Mesothelial cell of epicardium (in vitro differentiated cells): ENCODE results near the gene ASMTL. TPM values are rescaled to one million over a fixed set of nuclear protein-coding genes. Genes with fewer than 3 reads are reported as not detected.

ENCODE experiments used
- DNase-seq, 2 experiments: peaks; one replicate each; pipeline ENCODE4 v3.0.0; 2021; ENCODE audit warnings: low spot score in 2 of 2; ENCODE audit not compliant: unreplicated experiment in 2 of 2
- H3K27ac Mint-ChIP-seq: 2 replicates; pipeline ENCODE4 v1.8.0; 2021; ENCODE audit warnings: mixed read lengths
- H3K27me3 Mint-ChIP-seq: 2 replicates; pipeline ENCODE4 v1.8.0; 2021; ENCODE audit warnings: low read depth, mixed read lengths
- H3K36me3 Mint-ChIP-seq: 2 replicates; pipeline ENCODE4 v1.8.0; 2021; ENCODE audit warnings: mixed read lengths
- H3K4me1 Mint-ChIP-seq: 2 replicates; pipeline ENCODE4 v1.8.0; 2021; ENCODE audit warnings: mixed read lengths
- H3K4me3 Mint-ChIP-seq: 2 replicates; pipeline ENCODE4 v1.8.0; 2021; ENCODE audit warnings: mild to moderate bottlenecking, moderate library complexity, mixed read lengths
- H3K9me3 Mint-ChIP-seq: 2 replicates; pipeline ENCODE4 v1.8.0; 2021; ENCODE audit warnings: mixed read lengths
- total RNA-seq: library from RNA; stranded (reverse); gene quantifications from 3 replicates; pipeline ENCODE4 v1.2.1, GENCODE V29; 2021
- TF ChIP-seq, protein P1 (sequence below): fragments of 200-600 bp; sonication (generic); IDR thresholded peaks from one replicate; pipeline ENCODE4 v1.5.0; 2021; ENCODE audit warnings: antibody characterized with exemption; ENCODE audit not compliant: unreplicated experiment

ASMTL gene
- total RNA-seq, 1 donor from 2014 or later = 31.9 TPM

DNA sequence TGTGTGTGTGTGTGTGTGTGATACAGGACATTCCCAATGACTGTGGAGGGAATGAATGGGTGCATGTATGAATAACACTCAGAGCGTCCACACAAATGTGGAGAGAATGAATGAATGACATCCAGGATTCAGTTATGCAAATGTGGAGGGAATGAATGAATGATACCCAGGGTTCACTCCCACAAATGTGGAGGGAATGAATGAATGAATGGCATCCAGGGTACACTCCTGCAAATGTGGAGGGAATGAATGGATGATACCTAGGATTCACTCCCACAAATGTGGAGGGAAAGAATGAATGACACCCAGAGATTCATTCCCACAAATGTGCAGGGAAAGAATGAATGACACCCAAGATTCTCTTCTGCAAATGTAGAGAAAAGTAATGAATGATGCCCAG, 36.0 kb upstream of the ASMTL start:
- no peaks in the 10 kb centered on the region for H3K36me3 Mint-ChIP-seq
- H3K4me1 Mint-ChIP-seq = no peaks in the 10 kb centered on the region
- H3K27me3 Mint-ChIP-seq = no peaks in the 10 kb centered on the region
- H3K4me3 Mint-ChIP-seq = no peak overlapping the region
- H3K9me3 Mint-ChIP-seq = peaks cover 5% of the 10 kb centered on the region
- no peak for DNase-seq
- no peak overlapping the region for H3K27ac Mint-ChIP-seq
- TF ChIP-seq, protein P1, sequence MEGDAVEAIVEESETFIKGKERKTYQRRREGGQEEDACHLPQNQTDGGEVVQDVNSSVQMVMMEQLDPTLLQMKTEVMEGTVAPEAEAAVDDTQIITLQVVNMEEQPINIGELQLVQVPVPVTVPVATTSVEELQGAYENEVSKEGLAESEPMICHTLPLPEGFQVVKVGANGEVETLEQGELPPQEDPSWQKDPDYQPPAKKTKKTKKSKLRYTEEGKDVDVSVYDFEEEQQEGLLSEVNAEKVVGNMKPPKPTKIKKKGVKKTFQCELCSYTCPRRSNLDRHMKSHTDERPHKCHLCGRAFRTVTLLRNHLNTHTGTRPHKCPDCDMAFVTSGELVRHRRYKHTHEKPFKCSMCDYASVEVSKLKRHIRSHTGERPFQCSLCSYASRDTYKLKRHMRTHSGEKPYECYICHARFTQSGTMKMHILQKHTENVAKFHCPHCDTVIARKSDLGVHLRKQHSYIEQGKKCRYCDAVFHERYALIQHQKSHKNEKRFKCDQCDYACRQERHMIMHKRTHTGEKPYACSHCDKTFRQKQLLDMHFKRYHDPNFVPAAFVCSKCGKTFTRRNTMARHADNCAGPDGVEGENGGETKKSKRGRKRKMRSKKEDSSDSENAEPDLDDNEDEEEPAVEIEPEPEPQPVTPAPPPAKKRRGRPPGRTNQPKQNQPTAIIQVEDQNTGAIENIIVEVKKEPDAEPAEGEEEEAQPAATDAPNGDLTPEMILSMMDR = no peak

DNA sequence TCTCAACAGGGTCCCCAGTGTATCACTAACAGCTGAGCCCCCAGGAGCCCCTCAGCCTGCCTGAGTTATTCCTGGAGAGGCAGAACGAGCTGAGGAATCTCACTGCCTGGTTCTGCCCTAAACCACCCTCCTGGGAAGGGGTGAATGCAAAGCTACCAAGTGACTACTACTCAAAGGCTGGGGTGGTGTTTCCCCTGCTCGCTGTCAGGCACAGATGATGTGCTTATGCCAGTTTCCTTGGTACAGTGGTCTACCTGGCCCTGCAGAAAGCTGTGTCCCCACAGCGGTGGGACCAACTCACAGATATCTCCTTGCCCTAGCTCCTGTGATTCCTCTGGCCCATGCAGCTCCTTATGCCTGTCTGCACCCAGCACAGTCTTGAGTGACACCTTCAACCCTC, 35.4 kb upstream of the ASMTL start:
- peaks cover 5% of the 10 kb centered on the region for H3K9me3 Mint-ChIP-seq
- no peak for DNase-seq
- no peak overlapping the region for H3K27ac Mint-ChIP-seq
- no peak overlapping the region for H3K4me3 Mint-ChIP-seq
- no peaks in the 10 kb centered on the region for H3K4me1 Mint-ChIP-seq
- H3K27me3 Mint-ChIP-seq = no peaks in the 10 kb centered on the region
- TF ChIP-seq, protein P1 = no peak
- H3K36me3 Mint-ChIP-seq = no peaks in the 10 kb centered on the region

DNA sequence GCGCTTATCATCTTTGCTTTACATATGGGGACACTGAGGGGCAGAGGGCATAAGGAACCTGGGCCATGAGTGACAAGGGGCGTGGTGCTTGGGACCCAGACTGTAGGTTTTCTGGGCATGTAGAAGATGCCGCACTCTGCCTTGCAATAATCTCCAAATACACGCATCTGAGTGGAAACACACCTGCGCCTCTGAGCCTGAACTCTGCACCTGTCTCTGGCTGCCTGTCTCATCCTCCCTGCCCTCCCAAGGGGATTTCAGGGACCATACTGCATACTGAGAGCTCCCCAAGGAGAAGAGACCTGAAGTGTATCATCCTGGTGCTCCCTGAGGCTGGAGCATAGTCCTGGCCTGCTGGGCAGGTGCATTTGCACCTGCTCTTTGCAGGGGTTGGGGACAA, 34.7 kb upstream of the ASMTL start:
- H3K27me3 Mint-ChIP-seq = no peaks in the 10 kb centered on the region
- H3K27ac Mint-ChIP-seq = no peak overlapping the region
- H3K4me3 Mint-ChIP-seq = no peak overlapping the region
- DNase-seq = no peak
- H3K36me3 Mint-ChIP-seq = no peaks in the 10 kb centered on the region
- no peaks in the 10 kb centered on the region for H3K4me1 Mint-ChIP-seq
- peaks cover 5% of the 10 kb centered on the region for H3K9me3 Mint-ChIP-seq
- TF ChIP-seq, protein P1 = no peak

DNA sequence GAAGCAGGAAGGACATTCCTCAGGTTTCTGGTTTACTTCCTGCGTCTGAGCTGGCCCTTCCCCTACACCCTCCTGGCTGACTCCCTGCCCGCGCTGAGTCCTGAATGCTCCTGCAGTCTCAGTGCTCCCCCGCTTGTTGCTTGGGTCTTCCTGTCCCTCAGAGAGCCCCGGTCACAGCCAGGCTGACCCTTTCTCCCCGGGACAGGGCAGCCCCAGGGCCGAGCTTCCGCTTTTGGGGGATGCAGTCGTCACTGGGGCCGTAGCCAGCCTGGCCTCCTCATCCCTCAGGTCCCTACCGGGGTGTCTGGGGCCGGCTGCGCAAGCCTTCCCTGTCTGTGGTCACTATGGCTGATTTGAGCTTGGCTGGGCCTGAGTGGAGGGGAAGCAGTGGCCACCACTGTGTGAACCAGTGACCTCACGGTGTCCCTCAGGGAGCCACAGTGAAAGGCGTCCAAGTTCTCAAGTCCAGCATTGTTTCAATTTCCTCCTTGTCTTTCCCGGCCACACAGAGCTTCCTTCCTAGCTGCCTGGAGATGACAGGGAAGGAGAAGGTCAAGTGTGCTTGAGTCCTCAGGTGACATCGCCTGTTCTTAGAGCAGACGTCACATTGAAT, 34.1 kb upstream of the ASMTL start:
- Mint-ChIP-seq H3K27ac (no peak overlapping the region), H3K4me3 (no peak overlapping the region), H3K36me3 (no peaks in the 10 kb centered on the region), H3K9me3 (peaks cover 5% of the 10 kb centered on the region), H3K27me3 (no peaks in the 10 kb centered on the region), H3K4me1 (peaks cover 1% of the 10 kb centered on the region)
- TF ChIP-seq, protein P1 = no peak
- DNase-seq = no peak

DNA sequence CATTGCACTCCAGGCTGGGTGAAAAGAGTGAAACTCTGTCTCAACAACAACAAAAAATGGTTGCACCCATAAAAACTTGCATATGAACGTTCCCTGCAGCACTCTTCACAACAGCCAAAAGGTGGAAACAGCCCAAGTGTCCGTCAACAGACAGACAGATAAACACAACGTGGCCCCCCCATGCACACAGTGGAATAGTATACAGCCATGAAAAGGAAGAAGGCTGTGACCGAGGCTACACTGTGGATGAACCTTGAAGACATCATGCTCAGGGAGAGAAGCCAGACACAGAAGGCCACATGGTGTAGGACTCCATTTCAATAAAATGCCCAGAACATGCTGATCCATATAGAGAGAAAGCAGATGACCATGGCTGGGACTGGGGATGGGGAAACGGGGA, 33.5 kb upstream of the ASMTL start:
- DNase-seq = no peak

More for the DNA sequence above, 33.5 kb upstream of the ASMTL start:
- Mint-ChIP-seq H3K27ac (no peak overlapping the region), H3K4me3 (no peak overlapping the region), H3K36me3 (no peaks in the 10 kb centered on the region), H3K4me1 (peaks cover 4% of the 10 kb centered on the region), H3K9me3 (no peaks in the 10 kb centered on the region), H3K27me3 (no peaks in the 10 kb centered on the region)
- TF ChIP-seq, protein P1 = no peak
